T-helper 22 cell (primary cell): ENCODE measurements around the gene LRTM2.
A peak's percentile ranks its signal among the peaks of the same experiment; 100 is the strongest.

Experiments
- DNase-seq: peaks from one replicate; pipeline ENCODE4 v3.0.0-alpha.2; 2020; ENCODE audit warnings: low read depth

The LRTM2 gene

DNA sequence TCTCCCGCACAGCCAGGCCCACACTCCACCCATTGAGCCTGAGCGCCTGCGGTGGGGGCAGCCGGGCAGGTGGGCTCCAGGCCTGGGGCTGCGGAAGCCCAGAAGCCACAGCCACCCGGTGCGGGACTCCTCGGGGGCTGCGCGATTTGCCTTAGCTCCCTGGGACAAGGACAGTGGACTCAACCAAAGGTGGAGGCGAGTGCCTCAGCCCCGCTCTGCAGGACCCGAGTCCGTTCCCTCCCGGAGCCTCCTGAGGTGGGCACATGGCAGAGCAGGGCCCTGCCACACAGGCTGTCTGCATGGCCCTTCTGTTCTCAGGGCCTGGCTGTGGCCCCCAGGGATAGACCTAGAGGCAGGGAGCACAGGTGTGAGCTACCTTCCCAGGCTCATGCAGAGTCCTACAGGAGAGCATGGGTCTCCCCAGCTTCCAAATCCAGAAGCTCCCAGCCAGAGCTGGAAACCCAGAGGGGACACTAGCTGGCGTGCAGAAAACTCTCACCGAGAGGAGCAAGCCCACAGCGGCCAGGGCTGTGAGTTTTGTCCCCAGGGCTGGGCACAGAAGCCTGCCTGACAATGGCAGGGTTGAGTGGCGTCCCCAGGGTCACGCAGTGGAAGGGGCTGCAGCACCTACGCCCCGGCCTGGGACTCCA, 22.2 kb upstream of the LRTM2 start:
- no peak for DNase-seq

- no peak for DNase-seq
Measured at GRCh38 chr12:1798641-1799020, 21.7 kb upstream of the LRTM2 start.

DNA sequence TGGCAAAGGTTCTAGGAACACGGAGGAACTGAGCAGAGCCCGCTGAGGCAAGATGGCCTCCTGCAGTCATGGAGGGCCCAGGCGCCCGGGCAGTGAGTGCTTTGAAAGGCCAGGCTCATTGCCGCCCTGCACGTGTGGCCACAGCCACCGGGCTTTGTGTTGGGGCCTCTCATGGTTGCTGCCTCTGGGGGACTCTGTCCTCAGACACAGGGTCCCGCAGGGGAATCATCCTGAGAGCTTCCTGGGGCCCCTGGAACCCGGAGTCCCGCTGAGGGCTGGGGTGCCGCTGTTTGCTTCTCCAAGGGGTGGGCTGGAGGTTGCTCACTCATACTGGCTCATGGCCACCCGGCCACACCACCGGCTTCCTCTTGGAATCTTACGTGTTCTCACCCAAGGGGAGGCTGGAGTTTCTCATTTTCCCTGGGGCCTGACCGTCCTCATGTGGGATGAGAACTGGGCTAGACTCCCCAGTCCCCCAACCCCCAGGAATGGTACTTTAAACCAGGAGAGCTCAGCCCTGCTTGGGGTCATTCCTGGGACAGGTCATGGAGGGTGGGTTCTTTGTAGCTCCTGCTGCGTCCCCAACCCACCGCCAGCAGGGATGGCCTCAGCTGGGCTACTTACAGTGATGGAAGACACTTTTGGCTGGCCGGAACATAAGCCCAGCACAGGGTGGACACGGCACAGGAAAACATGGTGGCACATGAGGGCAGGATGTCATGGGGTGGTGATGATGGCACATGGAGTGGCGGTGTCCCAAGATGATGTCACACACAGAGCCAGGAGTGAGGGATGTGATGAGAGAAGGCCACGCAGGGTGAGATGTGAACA, 21.1 kb upstream of the LRTM2 start:
- no peak for DNase-seq

DNA sequence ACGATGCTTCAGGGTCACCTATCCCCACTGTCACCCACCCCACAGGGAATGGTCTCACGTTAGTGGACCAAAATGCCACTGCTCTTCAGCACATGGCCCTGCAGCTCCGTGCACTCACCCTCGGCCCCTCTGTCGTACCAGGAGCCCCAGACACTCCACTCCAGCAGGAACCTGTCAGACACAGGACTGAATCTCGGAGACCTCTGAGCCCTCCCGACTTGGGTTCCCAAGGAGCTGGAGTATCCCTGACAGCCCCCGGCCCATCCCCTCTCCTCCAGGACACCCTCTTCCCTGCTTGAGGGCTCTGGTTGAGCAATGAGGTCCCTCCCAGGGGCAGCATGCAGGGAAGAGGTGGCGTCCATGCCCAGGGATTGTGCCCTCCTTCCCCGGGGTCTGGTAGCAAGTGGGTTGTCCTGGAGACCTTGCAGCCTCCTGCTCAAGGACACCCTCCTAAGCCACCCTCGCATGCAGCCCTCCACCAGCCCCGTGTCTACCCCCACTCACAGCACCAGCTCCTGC, 20.4 kb upstream of the LRTM2 start:
- DNase-seq, result no peak

DNA sequence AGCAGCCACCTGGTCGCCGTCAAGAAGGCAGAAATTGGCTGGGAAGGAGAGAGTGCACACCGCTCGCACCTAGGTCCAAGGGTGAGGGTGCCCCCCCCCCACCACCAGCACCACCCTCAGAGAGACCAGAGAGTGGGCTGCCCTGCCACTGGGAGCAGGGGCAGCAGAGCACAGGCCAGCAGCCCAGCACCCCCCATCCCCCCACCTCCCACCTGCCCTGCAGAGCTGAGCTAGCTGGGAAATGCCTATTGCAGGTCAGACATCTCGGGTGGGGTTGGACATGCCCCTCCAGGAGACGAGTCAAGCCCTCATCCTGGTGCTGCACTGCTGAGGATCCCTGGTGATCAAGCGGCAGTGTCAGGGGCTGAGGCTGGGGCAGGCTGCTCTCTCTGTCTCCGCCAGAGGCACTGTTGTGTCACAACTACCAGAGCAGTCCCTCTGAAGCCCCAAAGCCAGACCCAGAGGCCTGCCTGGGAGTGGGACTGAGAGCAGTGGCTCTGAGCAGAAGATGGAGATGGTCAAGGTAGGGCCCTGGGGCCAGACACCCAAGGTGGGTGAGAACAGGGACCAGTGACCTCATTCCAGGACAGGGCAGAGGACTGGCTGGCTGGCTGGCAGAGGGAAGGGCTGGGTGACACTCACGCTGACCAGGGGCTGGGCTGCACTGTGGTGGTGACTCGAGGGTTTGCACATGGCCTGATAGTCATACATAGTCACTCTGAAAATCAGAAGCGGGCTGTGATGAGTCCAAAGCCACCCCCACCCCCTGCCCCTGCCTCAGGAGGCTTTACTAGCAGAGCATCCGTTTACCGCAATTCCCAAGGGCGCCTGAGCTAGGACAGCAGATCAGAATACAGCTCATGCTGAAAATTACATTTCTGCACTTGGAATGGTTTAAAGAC, 19.7 kb upstream of the LRTM2 start:
- no peak for DNase-seq

DNA sequence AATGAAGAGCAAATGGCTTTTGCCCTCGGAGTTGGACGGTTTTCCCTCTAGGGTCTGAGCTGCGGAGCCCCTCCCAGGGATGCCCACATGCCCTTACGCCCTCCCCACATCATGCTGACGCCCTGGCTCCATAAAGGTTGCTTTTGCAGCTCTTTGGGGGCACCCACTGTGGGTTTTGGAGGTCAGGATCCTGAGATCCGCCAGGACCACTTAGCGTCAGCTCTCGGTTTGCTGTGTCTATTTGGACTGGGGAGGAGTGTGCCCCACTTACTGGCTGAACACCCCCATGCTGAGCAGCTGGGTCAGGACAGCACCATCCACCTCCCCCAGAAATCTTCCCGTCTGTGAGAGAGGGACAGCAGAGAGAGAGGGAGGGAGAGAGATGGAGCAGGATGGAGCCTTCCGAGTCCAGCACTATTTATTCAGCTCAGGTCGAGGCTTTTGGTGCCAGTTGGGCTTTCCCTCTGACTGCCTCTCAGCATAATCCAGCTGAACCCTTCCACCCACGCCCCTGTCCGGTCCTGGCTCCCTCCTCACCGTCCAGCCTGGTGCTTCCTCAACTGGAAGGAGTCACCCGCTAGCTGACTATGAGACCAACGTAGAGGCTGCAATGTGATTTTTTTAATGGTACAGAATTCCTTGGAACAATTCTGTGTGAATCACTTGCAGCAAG, 18.9 kb upstream of the LRTM2 start:
- DNase-seq, result no peak

- no peak for DNase-seq
Measured at GRCh38 chr12:1803736-1804135, 16.6 kb upstream of the LRTM2 start.

DNA sequence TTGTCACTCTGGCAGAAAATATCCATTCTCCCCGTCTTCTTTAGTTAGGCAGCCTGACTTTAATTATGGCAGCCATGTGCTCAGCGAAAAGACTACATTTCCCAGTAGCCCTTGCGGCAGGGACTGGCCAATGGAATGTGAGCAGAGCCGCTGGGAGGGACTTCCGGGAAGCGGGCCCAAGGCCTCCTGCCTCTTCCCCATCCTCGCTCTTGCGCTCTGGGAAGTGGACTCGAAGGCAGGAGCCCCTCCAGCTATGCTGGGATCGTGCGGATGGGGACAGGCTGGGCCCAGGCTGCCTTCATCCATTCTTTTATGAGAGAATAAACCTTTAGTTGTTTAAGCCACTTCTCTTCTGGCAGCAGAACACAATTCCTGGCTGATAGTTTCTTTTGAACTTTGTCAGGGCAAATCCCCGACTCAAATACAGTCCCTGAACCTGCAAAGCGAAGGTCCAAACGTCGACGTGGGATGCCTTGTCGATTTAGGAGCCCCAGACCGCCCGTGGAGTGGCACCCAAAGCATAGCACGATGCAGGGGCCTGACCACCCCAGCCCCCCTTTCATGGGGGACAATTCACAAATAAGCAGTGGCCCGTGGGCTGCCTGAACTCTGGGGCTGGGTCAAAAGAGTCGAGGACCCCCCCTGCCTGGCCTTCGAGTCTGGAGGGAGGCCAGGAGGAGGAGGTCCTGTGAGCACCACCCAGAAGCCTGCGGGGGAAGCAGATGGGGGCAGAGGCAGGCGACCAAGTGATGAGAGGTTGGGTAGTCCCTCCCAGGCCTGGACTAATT, 15.6 kb upstream of the LRTM2 start:
- peak; percentile 75 for DNase-seq

DNA sequence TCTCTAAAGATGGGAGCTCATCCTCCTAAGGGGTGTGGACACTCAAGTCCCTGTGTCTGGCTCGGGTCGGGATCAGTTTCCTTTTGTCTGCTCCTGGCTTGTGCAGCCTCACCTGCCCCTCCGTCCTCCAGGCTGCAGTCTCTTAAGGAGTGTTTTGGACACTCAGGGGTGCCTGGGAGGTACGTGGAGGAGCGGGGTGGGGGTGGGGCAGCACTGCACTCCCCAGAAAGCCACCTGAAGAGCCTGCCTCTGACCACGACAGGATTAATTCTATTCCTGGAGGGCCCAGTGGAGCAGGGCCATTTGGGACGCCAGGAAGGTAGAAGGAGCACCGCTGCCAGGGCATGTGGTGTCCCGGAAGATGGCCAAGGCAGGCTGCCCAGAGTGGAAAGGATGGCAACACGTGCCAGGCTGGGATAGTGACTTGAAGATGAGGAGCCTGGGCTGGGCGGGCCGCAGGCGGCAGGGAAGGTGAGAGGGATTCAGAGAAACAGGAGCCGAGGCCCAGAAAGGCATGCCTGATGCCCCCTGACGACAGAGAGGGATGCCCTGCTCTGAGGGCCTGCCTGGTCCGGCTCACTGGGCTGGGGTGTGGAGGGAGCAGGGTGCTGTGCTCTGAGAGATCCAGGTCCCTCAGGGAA, 14.8 kb upstream of the LRTM2 start:
- DNase-seq, result no peak

DNA sequence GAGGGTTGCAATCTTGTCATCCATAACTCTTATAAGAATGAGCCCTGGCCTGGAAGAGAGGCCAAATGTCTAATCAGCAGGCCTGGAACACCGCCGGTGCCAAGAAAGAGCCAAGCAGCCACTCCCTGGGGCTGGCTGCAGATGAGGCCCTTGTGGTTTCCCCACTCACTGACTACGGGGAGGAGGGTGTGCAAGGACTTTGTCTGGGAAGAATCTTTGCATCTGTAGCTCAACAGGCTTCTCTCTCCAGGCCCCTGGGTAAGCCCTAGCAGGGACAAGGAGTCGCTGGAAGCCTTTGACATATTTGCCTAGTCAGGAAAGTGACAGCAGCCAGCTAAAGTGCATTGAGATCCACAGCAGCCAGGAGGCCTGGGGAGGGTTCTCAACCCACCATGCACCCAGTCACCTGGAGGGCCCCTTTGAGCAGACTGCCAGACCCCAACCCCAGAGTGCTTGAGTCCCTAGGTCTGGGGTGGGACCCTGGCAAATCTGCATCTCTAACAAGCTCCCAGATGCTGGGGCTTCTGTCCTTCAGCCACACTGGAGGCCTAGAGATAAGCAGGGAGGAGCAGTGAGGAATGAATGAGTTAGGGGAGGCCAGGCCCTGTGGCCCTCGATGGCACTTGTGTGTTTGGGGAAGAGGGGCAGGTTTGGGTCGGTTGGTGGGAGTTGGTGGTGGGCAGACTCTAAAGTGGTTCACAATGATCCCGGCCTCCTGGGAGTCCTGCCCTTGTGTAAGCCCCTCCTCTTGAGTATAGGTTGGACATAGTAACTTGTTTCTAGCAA, 13.9 kb upstream of the LRTM2 start:
- no peak for DNase-seq

DNA sequence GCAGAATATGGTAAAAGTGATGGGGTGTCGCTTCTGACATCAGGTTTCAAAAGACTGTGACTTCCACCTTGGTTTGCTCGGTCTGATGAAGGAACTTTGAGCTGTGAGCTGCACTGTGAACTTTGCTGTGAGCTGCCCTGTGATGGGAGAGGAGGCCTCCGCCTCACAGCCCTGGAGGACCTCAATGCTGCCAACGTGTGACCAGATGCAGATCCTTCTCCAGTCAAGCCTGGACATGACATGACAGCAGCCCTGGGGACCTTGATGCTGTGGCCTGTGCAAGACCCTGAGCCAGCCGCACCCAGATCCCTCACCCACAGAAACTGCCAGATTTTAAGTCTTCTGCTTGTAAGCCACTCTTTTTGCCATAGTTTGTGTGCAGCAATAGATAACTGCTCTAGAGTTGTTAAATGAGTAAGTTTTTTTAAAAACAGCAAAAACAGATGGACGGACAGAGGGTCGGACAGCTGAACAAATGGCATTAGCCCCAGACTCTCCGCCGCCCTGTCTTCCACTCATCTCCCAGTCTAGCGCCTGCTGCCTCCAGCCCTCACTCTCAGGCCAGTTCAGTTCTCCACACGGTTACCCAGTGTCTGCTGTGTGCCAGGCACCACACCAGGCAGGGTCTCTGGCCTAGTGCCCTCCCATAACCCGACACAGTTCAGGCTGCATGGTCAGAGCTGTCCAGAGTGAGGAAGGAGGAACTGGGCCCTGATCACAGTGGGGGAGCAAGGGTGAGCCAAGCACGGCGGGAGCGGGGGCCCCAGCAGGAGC, 13.1 kb upstream of the LRTM2 start:
- DNase-seq, result no peak

GRCh38 chr12:1808036-1808797, 12.1 kb upstream of the LRTM2 start:
- DNase-seq, result no peak

DNA sequence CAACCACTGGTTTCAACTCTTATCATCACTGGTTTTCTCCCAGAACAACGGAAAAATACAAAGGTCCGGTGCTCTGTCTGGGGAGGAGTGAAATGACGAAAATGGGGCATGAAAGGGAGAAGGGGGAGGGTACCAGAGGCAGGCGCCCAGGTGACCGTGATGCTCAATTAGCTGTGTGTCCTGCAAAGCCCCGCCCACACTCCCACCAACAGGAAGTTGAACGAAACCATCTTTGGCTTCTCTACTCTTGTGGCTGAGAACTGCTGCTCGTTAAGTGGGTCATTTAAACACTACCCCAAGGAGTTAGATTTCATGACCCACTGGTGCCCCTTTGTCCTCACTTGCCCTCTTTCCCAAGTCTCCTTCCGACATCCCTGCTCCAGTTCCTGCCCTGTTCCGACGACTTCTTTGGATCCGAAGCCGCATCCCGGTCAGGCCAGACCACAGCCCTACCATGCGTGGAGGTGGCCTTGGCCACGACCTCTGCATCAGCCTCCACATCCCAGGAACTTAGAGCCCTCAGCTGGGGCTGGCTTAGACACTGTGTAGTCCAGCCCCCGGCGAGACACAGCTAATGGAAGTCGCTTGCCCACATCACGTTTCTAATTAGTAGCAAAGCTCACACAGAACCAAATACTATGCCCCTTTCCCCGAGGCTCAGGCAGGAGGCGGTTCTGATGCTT, 11.4 kb upstream of the LRTM2 start:
- no peak for DNase-seq

- DNase-seq, result no peak
Measured at GRCh38 chr12:1809591-1810190, 10.7 kb upstream of the LRTM2 start.

DNA sequence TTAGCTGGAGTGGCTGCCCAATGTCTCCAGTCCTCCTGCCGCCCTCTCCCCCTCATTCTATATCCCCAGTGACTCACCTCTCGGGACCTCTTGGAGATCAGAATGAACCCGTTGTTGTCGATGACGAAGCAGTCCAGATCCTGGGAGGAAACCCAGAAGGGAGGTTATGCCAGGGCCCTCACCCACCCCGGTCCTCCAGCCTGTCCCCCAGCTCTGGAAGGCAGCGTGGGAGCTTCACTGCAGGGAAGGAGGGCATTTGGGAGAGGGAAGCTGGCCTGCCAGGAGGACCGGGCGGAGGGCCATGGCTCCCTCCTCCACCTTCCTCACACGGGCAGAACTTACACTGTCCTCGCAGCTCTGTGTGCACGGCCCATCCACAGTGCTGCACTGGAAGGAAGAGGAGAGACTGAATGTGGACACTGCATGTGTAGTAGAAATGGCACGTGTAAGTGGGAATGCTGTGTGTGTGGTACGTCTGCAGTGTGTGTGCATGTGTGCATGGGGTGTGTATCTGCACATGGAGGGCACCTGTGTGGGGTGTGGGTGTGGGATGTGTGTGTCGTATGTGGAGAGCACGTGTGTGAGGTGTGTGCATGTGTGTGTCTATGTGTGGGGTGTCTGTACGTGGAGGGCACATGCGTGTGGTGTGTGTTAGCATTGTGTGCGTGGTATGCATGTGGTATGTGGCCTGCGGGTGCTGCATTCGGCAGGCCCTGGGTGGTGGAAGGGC, 10.0 kb upstream of the LRTM2 start:
- DNase-seq, result no peak

DNA sequence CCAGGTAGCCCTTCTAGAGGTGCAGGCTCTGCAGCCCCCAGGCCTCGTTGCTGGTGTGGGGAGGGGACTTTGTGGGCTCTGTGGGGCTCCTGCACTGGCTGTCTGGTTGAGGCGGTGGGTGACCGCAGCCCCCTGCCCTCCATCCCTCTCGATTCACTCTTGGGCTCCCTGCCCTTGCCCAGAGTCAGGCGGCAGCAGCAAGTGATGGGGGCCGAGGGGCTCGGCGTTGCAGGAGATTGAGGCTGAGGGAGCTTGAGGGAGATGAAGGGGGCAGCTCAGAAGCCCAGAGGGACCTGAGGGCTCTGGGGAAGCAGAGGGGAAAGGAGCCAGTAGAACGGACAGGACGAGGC, 9.5 kb upstream of the LRTM2 start:
- no peak for DNase-seq
